ENCODE measurements around the gene MOV10L1. TPM values are rescaled to one million over a fixed set of nuclear protein-coding genes. Genes with fewer than 3 reads are reported as not detected.

Gene MOV10L1
- total and polyA plus RNA-seq, 9 of the 15 experiments (the other 6 are each of a cell fraction or from before 2014, with no cell fraction given), result 0.06 to 0.43 (median 0.15) TPM

- no peak for TF ChIP-seq HSF4 (CRISPR knock-in tag; IDR thresholded peaks at IDR 0.05; ENCODE audit: borderline replicate concordance)
- no peak for TF ChIP-seq ZNF551 (CRISPR knock-in tag; IDR thresholded peaks at IDR 0.05)
- TF ChIP-seq ELK1 (CRISPR knock-in tag; IDR thresholded peaks at IDR 0.05), result no peak
- no peak for TF ChIP-seq KAT7 (CRISPR knock-in tag; IDR thresholded peaks at IDR 0.05; ENCODE audit: borderline replicate concordance)
- no peak for TF ChIP-seq NFE2L1 (tag; IDR thresholded peaks at IDR 0.05; ENCODE audit: borderline replicate concordance, low read depth)
- no peak for TF ChIP-seq ZFP36 (IDR thresholded peaks at IDR 0.05; ENCODE audit: low read depth, low read length, partially characterized antibody)
- no peak for TF ChIP-seq HDGF (IDR thresholded peaks at IDR 0.05)
- no peak for TF ChIP-seq SAP30 (IDR thresholded peaks at IDR 0.05; ENCODE audit: borderline replicate concordance, insufficient read depth, low read depth, low read length, poor library complexity, severe bottlenecking)
- TF ChIP-seq SRSF7 (optimal IDR thresholded peaks at IDR 0.05; ENCODE audit: low read depth, low read length), result no peak
- no peak for TF ChIP-seq ZNF699 (CRISPR knock-in tag; IDR thresholded peaks at IDR 0.05; ENCODE audit: insufficient replicate concordance)
- TF ChIP-seq, protein P1, sequence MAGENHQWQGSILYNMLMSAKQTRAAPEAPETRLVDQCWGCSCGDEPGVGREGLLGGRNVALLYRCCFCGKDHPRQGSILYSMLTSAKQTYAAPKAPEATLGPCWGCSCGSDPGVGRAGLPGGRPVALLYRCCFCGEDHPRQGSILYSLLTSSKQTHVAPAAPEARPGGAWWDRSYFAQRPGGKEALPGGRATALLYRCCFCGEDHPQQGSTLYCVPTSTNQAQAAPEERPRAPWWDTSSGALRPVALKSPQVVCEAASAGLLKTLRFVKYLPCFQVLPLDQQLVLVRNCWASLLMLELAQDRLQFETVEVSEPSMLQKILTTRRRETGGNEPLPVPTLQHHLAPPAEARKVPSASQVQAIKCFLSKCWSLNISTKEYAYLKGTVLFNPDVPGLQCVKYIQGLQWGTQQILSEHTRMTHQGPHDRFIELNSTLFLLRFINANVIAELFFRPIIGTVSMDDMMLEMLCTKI (IDR thresholded peaks at IDR 0.05; ENCODE audit: partially characterized antibody), result no peak
- TF ChIP-seq CBX8 (IDR thresholded peaks at IDR 0.05; ENCODE audit: borderline replicate concordance, extremely low read depth, low read depth, low read length, poor library complexity, severe bottlenecking), result no peak
- no peak for TF ChIP-seq CHCHD3 (CRISPR knock-in tag; IDR thresholded peaks at IDR 0.05)
- TF ChIP-seq BMI1 (IDR thresholded peaks at IDR 0.05; ENCODE audit: low read length), result no peak
- no peak for TF ChIP-seq MEIS2 (IDR thresholded peaks at IDR 0.05; ENCODE audit: partially characterized antibody)
- peak; percentile 70 for TF ChIP-seq RBFOX2 (IDR thresholded peaks at IDR 0.05; ENCODE audit: low read depth, low read length)
- no peak for TF ChIP-seq NCOR1 (IDR thresholded peaks at IDR 0.05)
- TF ChIP-seq RUNX1 (IDR thresholded peaks at IDR 0.05; ENCODE audit: low read depth), result no peak
- TF ChIP-seq RNF2 (IDR thresholded peaks at IDR 0.05), result 0 out of 2 replicates have a peak, but pooled peaks have one; percentile 33
- TF ChIP-seq SAFB (IDR thresholded peaks at IDR 0.05; ENCODE audit: borderline replicate concordance, low read depth, low read length), result no peak
- no peak for TF ChIP-seq ETS2 (tag; IDR thresholded peaks at IDR 0.05; ENCODE audit: borderline replicate concordance, poor library complexity, severe bottlenecking)
- TF ChIP-seq, protein P2, sequence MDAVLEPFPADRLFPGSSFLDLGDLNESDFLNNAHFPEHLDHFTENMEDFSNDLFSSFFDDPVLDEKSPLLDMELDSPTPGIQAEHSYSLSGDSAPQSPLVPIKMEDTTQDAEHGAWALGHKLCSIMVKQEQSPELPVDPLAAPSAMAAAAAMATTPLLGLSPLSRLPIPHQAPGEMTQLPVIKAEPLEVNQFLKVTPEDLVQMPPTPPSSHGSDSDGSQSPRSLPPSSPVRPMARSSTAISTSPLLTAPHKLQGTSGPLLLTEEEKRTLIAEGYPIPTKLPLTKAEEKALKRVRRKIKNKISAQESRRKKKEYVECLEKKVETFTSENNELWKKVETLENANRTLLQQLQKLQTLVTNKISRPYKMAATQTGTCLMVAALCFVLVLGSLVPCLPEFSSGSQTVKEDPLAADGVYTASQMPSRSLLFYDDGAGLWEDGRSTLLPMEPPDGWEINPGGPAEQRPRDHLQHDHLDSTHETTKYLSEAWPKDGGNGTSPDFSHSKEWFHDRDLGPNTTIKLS (IDR thresholded peaks at IDR 0.05; ENCODE audit: borderline replicate concordance, low read depth), result no peak
- TF ChIP-seq OTX1 (CRISPR knock-in tag; IDR thresholded peaks at IDR 0.05), result no peak
These were observed 100.6 kb downstream of the MOV10L1 start (continued) for GRCh38 chr22:50190182-50190940.

All from K562 (cell line).